A673 (cell line): ENCODE results near the gene ANO7.

ENCODE experiments used
- CTCF ChIP-seq: fragments of 300-800, 200-600 bp; sonication (generic); conservative IDR thresholded peaks from 2 replicates; pipeline ENCODE4 v1.5.1; 2017; ENCODE audit warnings: low read depth, mild to moderate bottlenecking, antibody characterized with exemption, low read length, moderate library complexity, mixed read lengths
- EZH2 ChIP-seq: fragments of 200-600 bp; sonication (generic); IDR thresholded peaks from 2 replicates; pipeline ENCODE4 v1.6.1; 2017; ENCODE audit warnings: borderline replicate concordance, low read depth, mild to moderate bottlenecking, mixed read lengths, antibody characterized with exemption, low read length; ENCODE audit not compliant: poor library complexity, severe bottlenecking

- TF ChIP-seq CTCF (no peak), EZH2 (no peak)
Measured at GRCh38 chr2:241268716-241269445, 80.4 kb downstream of the ANO7 start.
